HEK293T (cell line): ENCODE results near the gene MANEAL.

Source experiments
- ARNT ChIP-seq: fragments of 450-650 bp; IDR thresholded peaks from 2 replicates; pipeline ENCODE4 v1.6.1; 2017; ENCODE audit warnings: mild to moderate bottlenecking
- ZNF384 ChIP-seq: fragments of 450-650 bp; IDR thresholded peaks from 2 replicates; pipeline ENCODE4 v1.6.1; 2016

GRCh38 chr1:37767488-37767887 lies 26.2 kb upstream of the MANEAL start:
- TF ChIP-seq ZNF384 = no peak
- TF ChIP-seq ARNT = no peak
